Ishikawa (cell line): ENCODE data around the gene SUSD2.

Source experiments
- CEBPB ChIP-seq: IDR thresholded peaks from 2 replicates; pipeline ENCODE4 v1.6.1; 2012
- CREB1 ChIP-seq: IDR thresholded peaks from 2 replicates; pipeline ENCODE4 v1.6.1; 2012; ENCODE audit warnings: low read depth
- EGR1 ChIP-seq: IDR thresholded peaks from 2 replicates; pipeline ENCODE4 v1.6.1; 2012
- EP300 ChIP-seq: IDR thresholded peaks from 2 replicates; pipeline ENCODE4 v1.6.1; 2012; ENCODE audit warnings: borderline replicate concordance
- FOXM1 ChIP-seq: IDR thresholded peaks from 2 replicates; pipeline ENCODE4 v1.6.1; 2012; ENCODE audit warnings: low read depth, borderline replicate concordance
- NFIC ChIP-seq: IDR thresholded peaks from 2 replicates; pipeline ENCODE4 v1.6.1; 2012
- RAD21 ChIP-seq: IDR thresholded peaks from 2 replicates; pipeline ENCODE4 v1.6.1; 2012; ENCODE audit warnings: low read depth
- TAF1 ChIP-seq: IDR thresholded peaks from 2 replicates; pipeline ENCODE4 v1.6.1; 2012; ENCODE audit warnings: low read depth, mild to moderate bottlenecking
- TCF12 ChIP-seq: IDR thresholded peaks from 2 replicates; pipeline ENCODE4 v1.6.1; 2012; ENCODE audit warnings: low read depth
- TEAD4 ChIP-seq: IDR thresholded peaks from 2 replicates; pipeline ENCODE4 v1.6.1; 2012
- YY1 ChIP-seq: IDR thresholded peaks from 2 replicates; pipeline ENCODE4 v1.6.1; 2012; ENCODE audit warnings: low read depth
- ZBTB7A ChIP-seq: IDR thresholded peaks from 2 replicates; pipeline ENCODE4 v1.6.1; 2012; ENCODE audit warnings: low read depth
- TF ChIP-seq, protein P1 (sequence below): IDR thresholded peaks from 2 replicates; pipeline ENCODE4 v1.6.1; 2012; ENCODE audit warnings: low read depth, mild to moderate bottlenecking
- TF ChIP-seq, protein P2 (sequence below): IDR thresholded peaks from 2 replicates; pipeline ENCODE4 v1.6.1; 2012
- TF ChIP-seq, protein P3 (sequence below): IDR thresholded peaks from 2 replicates; pipeline ENCODE4 v1.6.1; 2012

The SUSD2 gene

DNA sequence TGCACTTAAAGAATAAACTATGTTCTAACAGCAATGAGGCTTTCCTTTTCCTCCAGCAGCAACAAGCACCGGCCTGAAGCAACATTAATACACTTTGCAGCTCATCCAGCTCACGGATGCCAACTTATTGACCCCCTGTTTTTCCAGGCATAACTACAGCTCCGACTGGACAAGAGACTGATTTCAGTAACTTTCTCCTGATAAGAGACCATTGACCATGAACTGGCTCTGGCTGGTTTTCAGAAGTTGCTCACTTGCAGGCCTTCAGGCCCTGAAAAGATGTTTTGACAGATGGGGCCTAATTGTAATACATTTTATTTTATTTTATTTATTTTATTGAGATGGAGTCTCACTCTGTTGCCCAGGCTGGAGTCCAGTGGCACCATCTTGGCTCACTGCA, 36.1 kb downstream of the SUSD2 start:
- TF ChIP-seq, protein P1, sequence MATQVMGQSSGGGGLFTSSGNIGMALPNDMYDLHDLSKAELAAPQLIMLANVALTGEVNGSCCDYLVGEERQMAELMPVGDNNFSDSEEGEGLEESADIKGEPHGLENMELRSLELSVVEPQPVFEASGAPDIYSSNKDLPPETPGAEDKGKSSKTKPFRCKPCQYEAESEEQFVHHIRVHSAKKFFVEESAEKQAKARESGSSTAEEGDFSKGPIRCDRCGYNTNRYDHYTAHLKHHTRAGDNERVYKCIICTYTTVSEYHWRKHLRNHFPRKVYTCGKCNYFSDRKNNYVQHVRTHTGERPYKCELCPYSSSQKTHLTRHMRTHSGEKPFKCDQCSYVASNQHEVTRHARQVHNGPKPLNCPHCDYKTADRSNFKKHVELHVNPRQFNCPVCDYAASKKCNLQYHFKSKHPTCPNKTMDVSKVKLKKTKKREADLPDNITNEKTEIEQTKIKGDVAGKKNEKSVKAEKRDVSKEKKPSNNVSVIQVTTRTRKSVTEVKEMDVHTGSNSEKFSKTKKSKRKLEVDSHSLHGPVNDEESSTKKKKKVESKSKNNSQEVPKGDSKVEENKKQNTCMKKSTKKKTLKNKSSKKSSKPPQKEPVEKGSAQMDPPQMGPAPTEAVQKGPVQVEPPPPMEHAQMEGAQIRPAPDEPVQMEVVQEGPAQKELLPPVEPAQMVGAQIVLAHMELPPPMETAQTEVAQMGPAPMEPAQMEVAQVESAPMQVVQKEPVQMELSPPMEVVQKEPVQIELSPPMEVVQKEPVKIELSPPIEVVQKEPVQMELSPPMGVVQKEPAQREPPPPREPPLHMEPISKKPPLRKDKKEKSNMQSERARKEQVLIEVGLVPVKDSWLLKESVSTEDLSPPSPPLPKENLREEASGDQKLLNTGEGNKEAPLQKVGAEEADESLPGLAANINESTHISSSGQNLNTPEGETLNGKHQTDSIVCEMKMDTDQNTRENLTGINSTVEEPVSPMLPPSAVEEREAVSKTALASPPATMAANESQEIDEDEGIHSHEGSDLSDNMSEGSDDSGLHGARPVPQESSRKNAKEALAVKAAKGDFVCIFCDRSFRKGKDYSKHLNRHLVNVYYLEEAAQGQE = no peak
- no peak for TF ChIP-seq CEBPB
- no peak for TF ChIP-seq NFIC
- TF ChIP-seq CREB1 = no peak
- TF ChIP-seq ZBTB7A = no peak
- no peak for TF ChIP-seq EGR1
- TF ChIP-seq, protein P2, sequence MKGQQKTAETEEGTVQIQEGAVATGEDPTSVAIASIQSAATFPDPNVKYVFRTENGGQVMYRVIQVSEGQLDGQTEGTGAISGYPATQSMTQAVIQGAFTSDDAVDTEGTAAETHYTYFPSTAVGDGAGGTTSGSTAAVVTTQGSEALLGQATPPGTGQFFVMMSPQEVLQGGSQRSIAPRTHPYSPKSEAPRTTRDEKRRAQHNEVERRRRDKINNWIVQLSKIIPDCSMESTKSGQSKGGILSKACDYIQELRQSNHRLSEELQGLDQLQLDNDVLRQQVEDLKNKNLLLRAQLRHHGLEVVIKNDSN = no peak
- no peak for TF ChIP-seq RAD21
- no peak for TF ChIP-seq TEAD4
- TF ChIP-seq TCF12 = no peak

DNA sequence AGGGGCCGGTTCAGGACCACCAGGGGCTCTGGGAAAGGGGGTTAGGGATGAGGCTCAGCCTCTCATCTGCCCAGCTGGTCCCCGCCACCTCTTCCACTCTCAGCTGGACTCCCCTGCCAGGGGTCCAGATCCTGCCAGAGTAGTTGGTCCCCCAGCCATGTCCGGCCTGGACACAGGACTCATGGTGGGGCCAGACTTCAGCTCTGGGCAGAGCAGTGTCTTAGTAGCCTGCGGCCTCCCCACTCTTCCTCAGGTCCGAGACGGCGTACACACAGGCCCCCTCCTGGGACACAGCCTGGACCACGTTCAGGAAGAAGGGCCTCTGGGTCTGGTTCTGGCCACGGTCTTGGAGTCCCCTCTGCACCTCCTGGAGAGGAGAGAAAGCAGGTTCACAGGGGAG, 38.5 kb downstream of the SUSD2 start:
- TF ChIP-seq RAD21 = no peak
- no peak for TF ChIP-seq FOXM1
- TF ChIP-seq TEAD4 = no peak
- TF ChIP-seq CEBPB = no peak
- no peak for TF ChIP-seq TCF12
- TF ChIP-seq, protein P3, sequence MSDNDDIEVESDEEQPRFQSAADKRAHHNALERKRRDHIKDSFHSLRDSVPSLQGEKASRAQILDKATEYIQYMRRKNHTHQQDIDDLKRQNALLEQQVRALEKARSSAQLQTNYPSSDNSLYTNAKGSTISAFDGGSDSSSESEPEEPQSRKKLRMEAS = no peak
- no peak for TF ChIP-seq ZBTB7A
- no peak for TF ChIP-seq NFIC
- TF ChIP-seq CREB1 = no peak
- TF ChIP-seq, protein P1 = no peak
- TF ChIP-seq EGR1 = no peak
- TF ChIP-seq, protein P2 = no peak
- no peak for TF ChIP-seq TAF1
- no peak for TF ChIP-seq YY1
- no peak for TF ChIP-seq EP300

DNA sequence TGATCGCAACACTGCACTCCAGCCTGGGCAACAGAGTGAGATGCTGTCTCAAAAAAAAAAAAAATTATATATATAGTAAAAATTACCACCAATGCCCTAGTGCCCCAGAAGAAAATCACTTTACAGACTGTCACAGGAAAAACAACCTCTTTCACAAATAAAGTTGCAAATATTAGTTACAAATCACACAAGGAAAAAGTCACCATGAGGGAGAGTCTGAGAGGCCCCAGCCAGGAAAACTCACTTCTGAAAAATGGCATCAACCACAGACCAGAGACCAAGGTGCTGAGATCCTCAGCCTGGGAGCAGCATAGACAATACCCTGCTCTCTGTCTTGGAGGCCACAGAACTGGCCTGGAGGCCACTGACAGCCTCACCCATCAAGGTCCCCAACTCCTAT, 43.2 kb downstream of the SUSD2 start:
- TF ChIP-seq NFIC (no peak), CEBPB (no peak), EGR1 (no peak), TAF1 (no peak), EP300 (no peak), TEAD4 (no peak), CREB1 (no peak), FOXM1 (no peak), ZBTB7A (no peak), TCF12 (no peak), YY1 (no peak), RAD21 (no peak)
- TF ChIP-seq, protein P3 = no peak
- TF ChIP-seq, protein P2 = no peak
- TF ChIP-seq, protein P1 = no peak

DNA sequence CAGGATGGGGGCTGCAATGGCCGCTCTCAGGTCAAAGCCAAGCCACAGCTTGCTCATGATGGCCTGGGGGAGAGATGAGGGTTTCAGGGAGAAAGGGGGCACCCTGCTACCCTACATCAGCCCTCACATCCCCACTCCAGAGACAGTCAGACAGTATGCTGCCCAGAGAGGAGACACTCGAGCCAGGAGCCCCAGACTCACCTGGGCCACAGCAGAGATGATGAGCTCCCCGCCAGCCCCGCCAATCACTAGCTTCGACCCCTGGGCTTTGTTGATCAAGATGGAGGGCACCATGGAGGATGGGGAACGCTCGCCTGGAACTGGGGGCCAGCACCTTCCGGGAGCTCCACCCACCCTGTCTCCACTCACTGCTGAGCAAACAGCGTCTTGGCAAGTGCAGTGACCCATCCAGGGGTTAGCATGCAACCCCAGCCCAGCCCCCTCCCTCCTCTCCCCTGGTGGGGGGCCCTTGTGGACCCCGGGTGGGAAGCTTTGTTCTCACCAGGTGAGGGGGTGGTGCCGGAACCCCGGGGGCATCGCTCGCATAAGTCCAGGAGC, 43.8 kb downstream of the SUSD2 start:
- TF ChIP-seq CREB1 = no peak
- no peak for TF ChIP-seq ZBTB7A
- TF ChIP-seq EGR1 = no peak
- TF ChIP-seq, protein P2 = no peak
- no peak for TF ChIP-seq YY1
- TF ChIP-seq EP300 = no peak
- TF ChIP-seq, protein P3 = no peak
- no peak for TF ChIP-seq RAD21
- no peak for TF ChIP-seq TAF1
- TF ChIP-seq, protein P1 = no peak
- TF ChIP-seq CEBPB = no peak
- no peak for TF ChIP-seq NFIC
- TF ChIP-seq FOXM1 = no peak
- no peak for TF ChIP-seq TEAD4
- no peak for TF ChIP-seq TCF12
